Stimulated activated CD4-positive, alpha-beta T cell treated with anti-CD3 and anti-CD28 coated beads, Interleukin-12 subunit alpha, Interleukin-12 subunit beta, amount 100 ng/mL, for 24 hours (primary cell): ENCODE data around the gene CORIN.
A peak's percentile ranks its signal among the peaks of the same experiment; 100 is the strongest.
"Not testable (repeated sequence)": the region's sequence is repeated elsewhere in the genome, so short reads cannot be mapped to it uniquely, and the experiment has no call there.

Experiments
- DNase-seq, 2 experiments: peaks; one replicate each; pipeline ENCODE4 v3.0.0-alpha.2; 2020; ENCODE audit warnings: low read depth in 2 of 2

Gene CORIN

GRCh38 chr4:47691757-47692383 is 146.0 kb downstream of the CORIN start:
- DNase-seq: not testable (repeated sequence)

GRCh38 chr4:47690611-47691010 is 147.3 kb downstream of the CORIN start:
- no peak for DNase-seq

- DNase-seq: peak; percentile 33 to 63
Observed at GRCh38 chr4:47686294-47686872, 151.5 kb downstream of the CORIN start.

- DNase-seq: no peak
Observed at GRCh38 chr4:47675806-47676205, 162.1 kb downstream of the CORIN start.

- DNase-seq: no peak
Observed at GRCh38 chr4:47674144-47674543, 163.7 kb downstream of the CORIN start.

- DNase-seq: no peak
Observed at GRCh38 chr4:47672696-47673095, 165.2 kb downstream of the CORIN start.

- no peak for DNase-seq
Observed at GRCh38 chr4:47669946-47670345, 167.9 kb downstream of the CORIN start.

GRCh38 chr4:47668810-47669408 is 169.0 kb downstream of the CORIN start:
- DNase-seq: no peak

GRCh38 chr4:47668256-47668655 is 169.6 kb downstream of the CORIN start:
- no peak for DNase-seq

GRCh38 chr4:47667552-47667951 is 170.3 kb downstream of the CORIN start:
- DNase-seq: no peak

- no peak for DNase-seq
Observed at GRCh38 chr4:47664051-47664826, 173.6 kb downstream of the CORIN start.

- DNase-seq: peak in 1 of 2 experiments; percentile 17
Observed at GRCh38 chr4:47662975-47663374, 174.9 kb downstream of the CORIN start.

- no peak for DNase-seq
Observed at GRCh38 chr4:47661741-47662140, 176.1 kb downstream of the CORIN start.

- no peak for DNase-seq
Observed at GRCh38 chr4:47659342-47659741, 178.5 kb downstream of the CORIN start.

GRCh38 chr4:47654972-47655693 is 182.7 kb downstream of the CORIN start:
- no peak for DNase-seq

GRCh38 chr4:47652092-47652491 is 185.8 kb downstream of the CORIN start:
- DNase-seq: no peak

- DNase-seq: no peak
Observed at GRCh38 chr4:47651231-47651630, 186.6 kb downstream of the CORIN start.

GRCh38 chr4:47650584-47651130 is 187.2 kb downstream of the CORIN start:
- DNase-seq: no peak

GRCh38 chr4:47647544-47647943 is 190.3 kb downstream of the CORIN start:
- no peak for DNase-seq

GRCh38 chr4:47647029-47647428 is 190.8 kb downstream of the CORIN start:
- no peak for DNase-seq

GRCh38 chr4:47646372-47646771 is 191.5 kb downstream of the CORIN start:
- no peak for DNase-seq

GRCh38 chr4:47643845-47644244 is 194.0 kb downstream of the CORIN start:
- DNase-seq: no peak
